GM23338 (cell line): ENCODE measurements around the gene YIF1A. TPM values are rescaled to one million over a fixed set of nuclear protein-coding genes. Genes with fewer than 3 reads are reported as not detected.
A peak's percentile ranks its signal among the peaks of the same experiment; 100 is the strongest.

Source experiments
- ATAC-seq: fragments of 200-7000 bp; cut with Tn5 transposase; 3 replicates; pipeline ENCODE4 v1.9.1; 2020
- DNase-seq: peaks from one replicate; pipeline ENCODE4 v3.0.0-alpha.2; 2015; ENCODE audit warnings: low spot score
- H2AFZ ChIP-seq: fragments of 200-600 bp; sonication (generic); 2 replicates; pipeline ENCODE4 v1.8.0; 2016; ENCODE audit warnings: antibody characterized with exemption, mild to moderate bottlenecking, moderate library complexity
- H3F3A ChIP-seq: fragments of 200-600 bp; sonication (generic); replicated peaks from 2 replicates; pipeline ENCODE4 v1.8.0; 2017; ENCODE audit warnings: antibody characterized with exemption, mixed run types, low read depth
- H3K27ac ChIP-seq: fragments of 200-600 bp; sonication (generic); 2 replicates; pipeline ENCODE4 v1.6.1; 2016; ENCODE audit warnings: low read depth
- H3K27me3 ChIP-seq: fragments of 200-600 bp; sonication (generic); 2 replicates; pipeline ENCODE4 v1.8.0; 2016; ENCODE audit warnings: mild to moderate bottlenecking, mixed run types, moderate library complexity; ENCODE audit not compliant: insufficient read depth
- H3K36me3 ChIP-seq: fragments of 200-600 bp; sonication (generic); 2 replicates; pipeline ENCODE4 v1.8.0; 2016; ENCODE audit warnings: mild to moderate bottlenecking; ENCODE audit not compliant: insufficient read depth
- H3K4me1 ChIP-seq: fragments of 200-600 bp; sonication (generic); 2 replicates; pipeline ENCODE4 v1.8.0; 2016; ENCODE audit warnings: mild to moderate bottlenecking, moderate library complexity; ENCODE audit not compliant: insufficient read depth
- H3K4me2 ChIP-seq: fragments of 200-600 bp; sonication (generic); 2 replicates; pipeline ENCODE4 v1.7.1; 2017; ENCODE audit warnings: mixed run types
- H3K4me3 ChIP-seq: fragments of 200-600 bp; sonication (generic); 2 replicates; pipeline ENCODE4 v1.6.1; 2016; ENCODE audit warnings: mixed run types
- H3K79me2 ChIP-seq: fragments of 200-600 bp; sonication (generic); replicated peaks from 2 replicates; pipeline ENCODE4 v1.8.0; 2017; ENCODE audit warnings: mild to moderate bottlenecking; ENCODE audit not compliant: insufficient read depth
- H3K9me2 ChIP-seq: fragments of 200-600 bp; sonication (generic); 2 replicates; pipeline ENCODE4 v1.8.0; 2017; ENCODE audit not compliant: insufficient read depth
- H4K20me1 ChIP-seq: fragments of 200-600 bp; sonication (generic); replicated peaks from 2 replicates; pipeline ENCODE4 v1.8.0; 2017; ENCODE audit warnings: mild to moderate bottlenecking; ENCODE audit not compliant: insufficient read depth
- H3K27ac Mint-ChIP-seq: 2 replicates; pipeline ENCODE4 v1.8.0; 2020; ENCODE audit warnings: inconsistent platforms, mild to moderate bottlenecking, moderate library complexity, mixed read lengths
- H3K27me3 Mint-ChIP-seq: 3 replicates; pipeline ENCODE4 v1.8.0; 2022; ENCODE audit warnings: low read depth, mild to moderate bottlenecking, moderate library complexity, mixed read lengths, inconsistent platforms; ENCODE audit not compliant: insufficient read depth, poor library complexity
- H3K36me3 Mint-ChIP-seq: 3 replicates; pipeline ENCODE4 v1.8.0; 2021; ENCODE audit warnings: low read depth, mild to moderate bottlenecking, inconsistent platforms, moderate library complexity, mixed read lengths
- H3K4me1 Mint-ChIP-seq: 3 replicates; pipeline ENCODE4 v1.8.0; 2020; ENCODE audit warnings: mild to moderate bottlenecking, inconsistent platforms, mixed read lengths
- H3K4me3 Mint-ChIP-seq: 3 replicates; pipeline ENCODE4 v1.8.0; 2021; ENCODE audit warnings: moderate library complexity, mild to moderate bottlenecking, inconsistent platforms, mixed read lengths
- H3K9me3 Mint-ChIP-seq: 3 replicates; pipeline ENCODE4 v1.8.0; 2020; ENCODE audit warnings: moderate library complexity, mild to moderate bottlenecking, inconsistent platforms, mixed read lengths
- CREB1 ChIP-seq: fragments of 250-450 bp; sonication (Bioruptor Pico); IDR thresholded peaks from 2 replicates; pipeline ENCODE4 v1.5.0; 2020; ENCODE audit warnings: low read depth, mild to moderate bottlenecking, moderate library complexity
- CTCF ChIP-seq, 2 experiments: fragments of 200-600 bp in 1 of 2; sonication (generic) in 1 of 2; conservative IDR thresholded peaks; 2 replicates each; pipeline versions ENCODE4 v1.5.1 to v1.6.1; 2016 to 2017; ENCODE audit warnings: antibody characterized with exemption in 2 of 2, low read depth in 2 of 2, mild to moderate bottlenecking in 2 of 2, moderate library complexity in 1 of 2
- EZH2 ChIP-seq: fragments of 200-600 bp; sonication (generic); IDR thresholded peaks from one replicate; pipeline ENCODE4 v1.8.0; 2017; ENCODE audit warnings: antibody characterized with exemption, mild to moderate bottlenecking, low read depth; ENCODE audit not compliant: unreplicated experiment
- EZH2phosphoT487 ChIP-seq: fragments of 200-600 bp; sonication (generic); IDR thresholded peaks from one replicate; pipeline ENCODE4 v1.8.1; 2018; ENCODE audit warnings: antibody characterized with exemption; ENCODE audit not compliant: unreplicated experiment
- JUNB ChIP-seq: IDR thresholded peaks from one replicate; pipeline ENCODE4 v1.6.1; 2016; ENCODE audit warnings: antibody characterized with exemption; ENCODE audit not compliant: unreplicated experiment
- NANOG ChIP-seq: IDR thresholded peaks from 2 replicates; pipeline ENCODE4 v1.6.1; 2016; ENCODE audit warnings: antibody characterized with exemption, borderline replicate concordance
- POLR2AphosphoS5 ChIP-seq: IDR thresholded peaks from 2 replicates; pipeline ENCODE4 v1.6.1; 2016; ENCODE audit warnings: antibody characterized with exemption, low read depth
- REST ChIP-seq: IDR thresholded peaks from one replicate; pipeline ENCODE4 v1.6.1; 2018; ENCODE audit warnings: antibody characterized with exemption; ENCODE audit not compliant: unreplicated experiment
- STAT1 ChIP-seq: IDR thresholded peaks from one replicate; pipeline ENCODE4 v1.6.1; 2016; ENCODE audit warnings: antibody characterized with exemption; ENCODE audit not compliant: unreplicated experiment
- ZNF114 ChIP-seq: fragments of 250-450 bp; sonication (Bioruptor Pico); IDR thresholded peaks from 2 replicates; pipeline ENCODE4 v1.5.0; 2020; ENCODE audit warnings: mild to moderate bottlenecking, moderate library complexity
- ZNF462 ChIP-seq: fragments of 250-450 bp; sonication (Bioruptor Pico); IDR thresholded peaks from 2 replicates; pipeline ENCODE4 v1.5.0; 2020; ENCODE audit warnings: mild to moderate bottlenecking, moderate library complexity
- polyA plus RNA-seq: library from polyadenylated mRNA; unstranded; fragments of >200 nt; fragmentation: Nextera tagmentation; extraction: Ambion mirVana; gene quantifications from 2 replicates; pipeline ENCODE4 v1.2.1, GENCODE V29; 2016
- total RNA-seq: library from RNA; depleted of rRNA; stranded (reverse); fragments of >200 nt; shearing (Covaris generic); gene quantifications from 2 replicates; pipeline ENCODE4 v1.2.3, GENCODE V29; 2014

YIF1A gene
- total and polyA plus RNA-seq, 2 experiments from 2014 or later: 75.6 to 87.0 TPM

- Histone ChIP-seq H3K79me2 (no peaks in the 10 kb centered on the region), H3K27ac (no peak overlapping the region), H3F3A (0 out of 2 replicates have a peak, but pooled peaks cover 4% of the 10 kb centered on the region), H3K4me3 (no peak overlapping the region), H2AFZ (no peak overlapping the region), H3K4me2 (no peak overlapping the region), H4K20me1 (no peaks in the 10 kb centered on the region), H3K36me3 (no peaks in the 10 kb centered on the region), H3K27me3 (no peaks in the 10 kb centered on the region), H3K4me1 (no peaks in the 10 kb centered on the region), H3K9me2 (no peaks in the 10 kb centered on the region)
- peaks cover 2% of the 10 kb centered on the region; the same call in 1 of the 3 replicates for H3K4me1 Mint-ChIP-seq
- no peak overlapping the region for H3K4me3 Mint-ChIP-seq
- H3K27ac Mint-ChIP-seq: peak overlapping the region; percentile 78
- H3K9me3 Mint-ChIP-seq: no peaks in the 10 kb centered on the region; the same call in 2 of the 3 replicates
- TF ChIP-seq REST (no peak), ZNF462 (CRISPR knock-in tag) (no peak), NANOG (no peak), JUNB (no peak), EZH2 (no peak), EZH2phosphoT487 (no peak), ZNF114 (CRISPR knock-in tag) (no peak), STAT1 (no peak), CREB1 (CRISPR knock-in tag) (no peak), POLR2AphosphoS5 (no peak), CTCF (conservative IDR thresholded peaks at IDR 0.05; ENCODE audit: low read depth in 2 of 2) (no peak)
- H3K27me3 Mint-ChIP-seq: peaks cover 10% of the 10 kb centered on the region
- no peaks in the 10 kb centered on the region; the same call in 2 of the 3 replicates for H3K36me3 Mint-ChIP-seq
- ATAC-seq (no peak), DNase-seq (no peak)
Measured at GRCh38 chr11:66243782-66244535, 45.0 kb downstream of the YIF1A start.
